ENCODE measurements around the gene DUSP7.

Gene DUSP7

GRCh38 chr3:52029535-52029934 is 26.8 kb downstream of the DUSP7 start:
- DNase-seq (ENCODE audit: low read depth in 2 of 2, low spot score in 1 of 2): no peak

- DNase-seq (ENCODE audit: low read depth in 2 of 2, low spot score in 1 of 2): no peak
Measured at GRCh38 chr3:52029053-52029452, 27.3 kb downstream of the DUSP7 start.

- DNase-seq (ENCODE audit: low read depth in 2 of 2, low spot score in 1 of 2): no peak
Measured at GRCh38 chr3:52028572-52028971, 27.8 kb downstream of the DUSP7 start.

DNA sequence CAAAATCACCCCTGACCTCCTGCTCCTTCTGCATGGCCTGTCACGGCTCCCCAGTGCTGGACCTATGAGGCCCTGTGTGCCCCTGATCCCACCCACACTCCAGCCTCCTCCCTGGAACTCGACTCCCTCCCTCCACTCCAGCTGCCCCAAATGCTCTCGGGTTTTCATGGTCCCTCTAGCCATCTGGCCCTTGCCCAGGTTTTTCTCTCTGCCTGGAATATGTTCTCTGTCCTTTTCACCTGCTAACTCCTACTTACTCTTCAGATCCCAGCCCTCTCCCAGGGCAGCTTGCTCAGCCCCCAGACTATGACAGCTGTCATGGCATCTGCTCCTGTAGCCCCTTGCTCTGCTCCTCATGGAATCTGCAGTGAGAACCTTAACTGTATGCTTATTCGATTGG is 30.3 kb downstream of the DUSP7 start:
- no peak for DNase-seq (ENCODE audit: low read depth in 2 of 2, low spot score in 1 of 2)

DNA sequence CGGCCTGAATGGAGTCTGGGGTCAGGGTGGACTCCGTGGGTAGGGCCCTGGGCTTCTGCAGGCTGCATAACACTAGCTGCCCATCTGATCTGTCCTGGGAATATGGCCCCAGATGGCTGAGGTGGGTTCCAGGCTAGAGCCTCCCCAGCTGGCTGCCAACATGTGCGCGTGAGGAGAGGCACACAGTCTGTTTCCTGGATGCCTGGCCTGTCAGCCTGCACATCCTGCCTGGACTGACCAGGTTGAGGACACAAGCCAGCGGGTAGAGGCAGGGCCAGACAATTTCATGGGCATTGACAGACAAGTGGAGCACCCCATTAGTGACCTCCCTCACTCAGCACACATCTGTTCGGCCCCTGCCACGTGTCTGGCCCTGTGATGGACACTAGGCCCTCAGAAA is 30.9 kb downstream of the DUSP7 start:
- no peak for DNase-seq (ENCODE audit: low read depth in 2 of 2, low spot score in 1 of 2)

DNA sequence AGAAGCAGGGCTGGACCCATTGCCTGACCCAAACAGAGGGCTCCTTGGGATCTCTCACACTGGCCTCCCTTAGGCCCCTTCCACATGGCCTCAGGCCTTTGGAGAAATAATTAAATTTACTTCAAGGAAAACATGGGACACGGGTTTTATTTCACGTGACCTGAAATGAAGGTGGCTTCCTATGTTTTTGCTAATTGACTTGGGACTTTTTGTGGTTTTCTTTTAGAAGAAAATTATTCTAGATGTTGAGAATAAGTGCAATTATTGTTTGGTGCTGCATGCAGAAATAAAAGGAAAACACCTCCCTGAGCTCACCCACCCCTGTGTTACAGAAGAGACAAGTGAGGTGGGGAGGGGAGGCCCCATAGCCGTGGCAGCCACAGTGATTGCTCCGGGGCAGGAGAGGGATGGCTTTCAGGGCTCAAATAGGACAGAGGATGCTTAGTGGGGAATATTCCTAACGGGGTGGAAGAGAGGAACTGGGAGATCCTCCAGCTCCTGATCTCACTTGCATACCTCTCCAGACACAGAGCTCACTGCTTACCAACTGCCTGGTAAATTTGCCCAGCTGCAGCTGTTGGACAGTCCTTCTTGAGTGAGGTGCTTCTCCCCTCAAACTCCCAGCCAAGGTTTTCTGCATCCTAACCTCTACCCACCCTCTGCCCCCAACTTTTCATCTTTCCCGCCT is 31.5 kb downstream of the DUSP7 start:
- no peak for DNase-seq (ENCODE audit: low read depth in 2 of 2, low spot score in 1 of 2)

DNA sequence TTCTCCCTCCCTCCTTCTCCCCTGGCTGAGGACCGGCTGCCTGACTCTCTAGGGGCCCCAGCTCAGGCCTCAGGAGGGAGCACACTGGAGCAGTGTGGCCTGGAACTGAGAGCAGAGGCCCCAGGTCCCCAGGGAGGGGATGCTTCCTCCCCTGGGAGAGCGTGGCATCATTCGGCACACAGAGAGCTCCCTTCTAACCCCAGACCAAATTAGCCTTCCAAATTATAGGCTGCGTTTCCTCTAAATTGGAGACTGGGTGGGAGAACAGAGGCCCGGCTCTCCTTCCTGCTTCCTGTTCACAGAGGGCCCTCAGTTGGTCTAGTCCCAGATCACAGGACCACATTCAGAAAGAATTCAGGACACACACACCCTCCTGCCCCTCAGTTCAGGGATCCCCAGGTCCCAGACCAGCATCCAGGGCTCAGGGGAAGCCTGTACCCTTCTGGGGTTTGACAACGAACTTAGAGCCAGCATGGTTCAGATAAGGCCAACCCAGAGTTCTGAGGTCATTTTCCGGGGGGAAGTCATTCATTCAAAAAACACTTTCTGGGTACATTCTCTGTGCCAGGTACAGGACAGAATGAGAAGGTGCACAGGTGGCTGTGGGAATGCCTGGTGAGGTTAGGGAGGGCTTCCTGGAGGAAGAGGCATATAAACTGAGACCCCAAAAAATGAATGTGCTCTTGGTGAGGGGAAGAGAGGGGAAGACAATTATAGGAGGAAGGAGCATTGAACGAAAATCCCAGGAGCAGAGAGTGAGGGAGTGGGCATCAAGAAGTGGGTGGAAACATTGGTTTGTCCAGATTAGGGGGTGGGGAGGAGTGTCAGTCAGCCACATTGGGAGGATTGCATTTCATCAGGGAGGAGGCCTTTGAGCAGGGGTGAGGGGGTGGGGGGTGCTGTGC is 32.3 kb downstream of the DUSP7 start:
- DNase-seq (ENCODE audit: low read depth in 2 of 2, low spot score in 1 of 2): no peak

GRCh38 chr3:52023101-52023770 is 33.1 kb downstream of the DUSP7 start:
- no peak for DNase-seq (ENCODE audit: low read depth in 2 of 2, low spot score in 1 of 2)

DNA sequence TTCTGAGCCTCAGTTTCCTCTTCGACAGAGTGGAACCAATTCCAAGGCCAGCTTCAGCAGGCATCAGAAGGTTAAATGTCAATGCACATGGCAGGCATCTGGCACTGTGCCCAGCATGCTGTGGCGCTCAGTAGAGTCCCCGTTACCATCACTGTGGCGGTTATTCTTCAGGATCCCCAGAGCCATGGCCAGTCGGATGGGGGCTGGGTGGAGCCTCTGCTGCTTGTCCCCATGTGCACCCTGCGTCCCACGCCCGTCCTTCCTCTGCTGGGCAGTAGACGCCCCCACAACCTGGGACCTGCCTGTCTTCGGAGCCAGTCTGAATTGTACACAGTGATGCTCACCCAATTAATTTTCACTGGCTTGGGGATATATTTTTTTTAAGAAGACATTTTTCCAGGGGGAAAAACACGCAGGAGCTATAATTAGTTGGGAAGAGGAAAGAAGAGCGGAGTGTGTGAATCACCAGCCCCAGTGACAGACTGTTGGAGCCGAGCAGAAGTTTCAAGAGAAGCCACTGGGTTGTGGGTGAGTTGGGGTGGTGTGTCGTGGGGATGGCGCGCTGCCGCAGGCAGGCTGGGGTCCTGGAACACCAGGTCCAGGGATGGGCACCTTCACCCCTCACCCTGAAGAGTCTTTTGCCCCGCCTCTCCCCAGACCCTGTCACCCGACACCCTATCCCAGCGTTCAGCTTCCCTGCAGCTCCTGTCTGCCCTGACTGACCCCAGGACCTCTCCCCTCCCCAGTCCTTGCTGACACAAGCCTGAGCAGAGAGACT is 33.9 kb downstream of the DUSP7 start:
- no peak for DNase-seq (ENCODE audit: low read depth in 2 of 2, low spot score in 1 of 2)

DNA sequence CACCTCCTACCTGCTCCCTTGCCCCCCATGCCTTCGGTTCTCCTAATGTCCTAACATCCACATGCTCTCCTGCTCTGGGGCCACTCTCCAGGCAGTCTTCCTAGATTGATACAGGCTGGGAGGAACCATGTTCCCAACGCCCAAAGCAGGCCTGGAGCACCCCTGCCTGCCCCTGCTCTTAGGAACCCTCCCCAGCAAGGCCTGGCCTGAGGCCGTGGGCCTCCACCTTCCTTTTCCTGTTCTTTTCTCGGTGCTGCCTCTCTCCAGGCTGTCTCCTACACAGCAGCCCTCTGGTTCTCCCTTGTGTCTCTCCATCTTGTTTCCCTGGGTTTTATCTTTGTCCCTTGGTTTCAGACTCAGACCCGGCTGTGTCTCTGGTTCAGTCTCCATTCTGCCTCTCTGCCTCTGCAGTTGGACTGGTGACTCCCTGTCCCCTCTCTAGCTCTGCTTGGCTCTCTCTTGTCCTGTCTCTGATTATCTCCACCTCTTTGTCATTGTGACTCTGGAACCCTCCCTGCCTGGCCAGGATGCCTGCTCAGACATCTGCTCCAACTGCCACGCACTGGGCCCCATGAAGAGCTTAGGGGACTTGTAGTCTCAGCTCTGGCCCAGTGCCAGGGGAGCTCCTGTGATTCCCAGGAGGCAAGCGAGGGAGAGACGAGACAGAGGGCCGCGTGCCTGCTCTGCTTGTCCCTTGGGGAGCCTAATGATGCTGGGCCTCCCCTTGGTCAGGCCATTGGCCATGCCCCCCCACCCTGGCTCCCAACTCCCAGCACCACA is 34.7 kb downstream of the DUSP7 start:
- no peak for DNase-seq (ENCODE audit: low read depth in 2 of 2, low spot score in 1 of 2)

- no peak for DNase-seq (ENCODE audit: low read depth in 2 of 2, low spot score in 1 of 2)
Measured at GRCh38 chr3:52020796-52021195, 35.6 kb downstream of the DUSP7 start.

DNA sequence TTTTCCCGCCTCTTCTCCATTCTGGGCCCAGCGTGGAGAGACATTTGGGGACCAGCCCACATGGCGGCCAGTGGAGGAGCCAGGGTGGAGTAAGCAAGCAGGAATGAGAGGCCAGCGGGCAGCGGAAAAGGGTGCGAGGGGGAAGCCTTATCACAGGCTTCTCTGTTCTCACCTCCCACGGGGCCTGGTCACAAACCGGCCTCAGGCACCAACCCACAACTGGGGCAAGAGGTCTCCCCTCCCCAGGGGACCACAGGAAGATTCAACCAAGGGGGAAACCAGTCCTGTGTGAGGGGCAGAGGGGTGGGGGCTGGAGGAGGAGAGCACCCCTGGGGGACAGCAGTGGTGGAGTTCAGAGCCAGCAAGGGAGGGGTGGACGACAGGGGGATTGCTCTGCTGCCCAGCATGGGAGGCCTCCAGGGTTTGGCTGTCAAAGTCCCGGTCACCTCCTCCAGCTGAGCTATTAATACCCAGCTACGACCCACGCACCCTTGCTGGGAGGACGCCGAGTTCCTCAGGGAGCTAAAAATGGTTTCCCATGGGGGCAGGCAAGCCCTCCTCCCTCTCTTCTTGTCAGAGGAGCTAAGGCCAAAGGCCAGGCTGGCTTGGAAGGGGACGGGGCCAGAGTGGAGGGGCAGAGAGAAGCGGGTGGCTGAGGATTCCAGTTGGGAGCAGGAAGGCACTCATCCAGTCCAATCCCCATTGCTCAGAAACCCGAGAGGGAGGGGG is 36.9 kb downstream of the DUSP7 start:
- no peak for DNase-seq (ENCODE audit: low read depth in 2 of 2, low spot score in 1 of 2)

DNA sequence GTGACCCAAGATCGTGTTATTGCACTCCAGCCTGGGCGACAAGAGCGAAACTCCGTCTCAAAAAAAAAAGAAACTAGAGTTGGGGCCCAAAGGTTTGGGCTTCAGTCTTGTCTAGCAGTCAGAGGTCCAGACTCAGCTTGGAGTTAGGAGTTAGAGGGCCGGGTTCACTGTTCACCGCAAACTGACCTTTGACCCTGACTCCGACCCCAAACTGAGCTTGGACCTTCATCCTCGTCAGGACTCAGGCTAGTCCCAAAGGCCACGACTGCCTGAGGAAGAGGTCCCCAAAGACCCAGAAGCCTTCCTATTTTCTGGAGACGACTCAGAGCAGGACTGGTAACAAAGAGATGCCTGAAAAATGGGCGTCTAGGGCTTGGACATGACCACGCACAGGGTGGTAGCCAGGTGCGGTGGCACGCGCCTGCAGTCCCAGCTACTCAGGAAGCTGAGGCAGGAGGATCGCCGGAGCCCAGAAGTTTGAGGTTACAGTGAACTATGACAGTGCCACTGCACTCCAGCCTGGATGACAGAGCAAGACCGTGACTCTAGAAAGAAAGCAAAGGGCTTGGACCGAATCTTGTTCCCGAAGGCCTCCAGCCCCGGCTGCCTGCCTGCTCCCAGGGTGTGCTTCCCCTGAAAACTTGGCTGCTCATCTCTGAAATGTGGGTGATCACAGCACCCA is 37.9 kb downstream of the DUSP7 start:
- no peak for DNase-seq (ENCODE audit: low read depth in 2 of 2, low spot score in 1 of 2)

- no peak for DNase-seq (ENCODE audit: low read depth in 2 of 2, low spot score in 1 of 2)
Measured at GRCh38 chr3:52017586-52017985, 38.8 kb downstream of the DUSP7 start.

GRCh38 chr3:52015438-52016228 is 40.7 kb downstream of the DUSP7 start:
- no peak for DNase-seq (ENCODE audit: low read depth in 2 of 2, low spot score in 1 of 2)

- DNase-seq (ENCODE audit: low read depth in 2 of 2, low spot score in 1 of 2): no peak
Measured at GRCh38 chr3:52014613-52015012, 41.8 kb downstream of the DUSP7 start.

GRCh38 chr3:52013802-52014598 is 42.4 kb downstream of the DUSP7 start:
- DNase-seq (ENCODE audit: low read depth in 2 of 2, low spot score in 1 of 2): no peak

GRCh38 chr3:52012699-52013098 is 43.7 kb downstream of the DUSP7 start:
- DNase-seq (ENCODE audit: low read depth in 2 of 2, low spot score in 1 of 2): no peak
